Activated T-cell treated with anti-CD3 and anti-CD28 coated beads for 4 hours (primary cell): ENCODE measurements around the gene DGLUCY.
"Not testable (repeated sequence)": the region's sequence is repeated elsewhere in the genome, so short reads cannot be mapped to it uniquely, and the experiment has no call there.

Experiments
- DNase-seq: peaks from one replicate; pipeline ENCODE4 v3.0.0-alpha.2; 2020

The DGLUCY gene

DNA sequence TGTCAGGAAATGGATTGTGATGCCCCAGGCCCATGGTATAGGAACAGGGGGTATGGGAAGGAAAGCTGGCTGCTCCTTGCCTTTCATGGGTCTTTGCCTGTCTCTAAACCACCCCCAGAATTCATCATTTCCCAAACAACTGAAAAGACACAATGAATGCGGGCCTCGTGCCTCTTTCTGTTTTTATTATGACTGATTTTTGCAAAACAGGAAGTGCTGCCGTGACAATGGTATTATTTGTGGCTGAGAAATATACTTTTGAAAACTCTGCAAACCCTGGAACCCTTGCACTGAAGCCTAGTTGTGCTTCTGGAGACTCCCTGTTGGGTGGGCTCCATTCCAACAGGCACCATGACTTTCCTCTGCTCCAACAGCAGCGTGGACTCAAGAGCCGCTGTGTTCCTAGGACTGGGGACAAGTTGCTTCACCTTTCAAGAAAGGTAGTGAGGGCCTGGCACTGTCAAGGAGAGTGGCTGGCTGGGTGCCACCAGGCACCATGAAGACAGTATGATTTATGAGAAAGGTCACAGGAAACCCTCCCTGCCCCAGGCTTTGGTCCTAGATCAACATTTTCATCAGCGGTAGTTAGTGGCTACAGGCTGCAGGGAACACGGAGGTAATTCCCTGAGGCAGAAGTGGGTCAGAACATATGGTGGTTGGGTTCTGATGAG, 4.8 kb upstream of the DGLUCY start:
- DNase-seq = no peak

DNA sequence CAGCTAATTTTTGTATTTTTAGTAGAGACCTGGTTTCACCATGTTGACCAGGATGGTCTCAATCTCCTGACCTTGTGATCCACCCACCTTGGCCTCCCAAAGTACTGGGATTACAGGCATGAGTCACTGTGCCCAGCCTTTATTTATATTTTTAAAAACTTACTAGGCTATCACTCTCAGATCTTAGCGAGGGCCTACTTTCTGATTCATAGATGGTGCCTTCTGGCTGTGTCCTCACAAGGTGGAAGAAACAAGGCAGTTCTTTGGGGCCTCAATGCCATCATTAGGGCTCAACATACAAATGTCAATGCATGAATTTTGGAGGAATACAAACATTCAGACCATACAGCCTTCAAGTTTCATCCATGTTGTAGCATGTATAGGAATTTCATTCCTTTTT, 2.4 kb upstream of the DGLUCY start:
- no peak for DNase-seq

- DNase-seq = no peak
Observed at GRCh38 chr14:91112194-91112593, 1.7 kb upstream of the DGLUCY start.

DNA sequence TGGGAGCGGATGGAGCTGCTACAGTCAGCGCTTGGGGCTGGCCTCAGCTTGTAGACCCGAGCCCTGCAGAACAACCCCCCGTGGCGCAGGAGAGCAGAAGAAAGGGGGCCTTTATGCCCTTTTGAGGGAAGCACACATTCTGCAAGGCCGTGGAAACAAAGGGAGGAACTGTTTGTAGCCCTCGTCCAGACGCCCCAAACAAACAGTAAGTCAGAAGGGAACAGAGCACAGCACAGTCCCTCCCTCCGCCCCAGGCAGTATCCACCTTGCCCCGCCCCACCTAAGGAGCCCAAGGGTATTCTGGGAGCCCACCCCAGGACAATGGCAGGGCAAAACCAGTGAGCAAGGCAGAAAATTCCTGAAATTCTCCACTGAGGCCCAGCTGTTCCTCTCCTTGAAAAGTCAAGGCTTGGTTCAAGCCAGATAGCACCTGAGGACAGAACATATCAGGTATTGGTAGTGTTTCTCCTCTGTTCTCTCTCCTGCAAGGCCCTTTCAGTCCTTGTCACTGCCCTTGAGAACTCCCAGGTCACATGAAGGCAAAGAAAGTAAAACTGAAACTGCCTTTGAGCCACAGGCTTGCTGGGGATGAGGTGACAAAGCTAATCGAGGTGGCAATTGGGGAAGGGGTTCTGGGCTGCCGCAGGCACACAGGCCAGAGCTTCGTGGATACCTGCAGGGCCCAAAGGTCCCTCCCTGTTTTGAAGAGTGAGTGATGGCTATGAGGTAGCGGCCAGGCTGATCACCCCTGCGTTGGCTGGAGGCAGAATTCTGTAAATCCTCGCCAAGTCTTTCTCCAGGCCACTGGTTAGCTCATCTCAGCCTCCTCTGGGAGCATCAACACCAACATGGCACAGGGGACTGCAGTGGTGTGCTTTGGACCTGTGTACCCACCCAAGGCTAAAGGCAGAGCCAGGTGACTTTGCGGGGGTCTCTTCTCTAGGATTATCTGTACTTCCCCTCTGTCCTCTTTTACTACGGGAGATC, 499 bp downstream of the DGLUCY start:
- peak; percentile 48 for DNase-seq

- DNase-seq = no peak
Observed at GRCh38 chr14:91115986-91116770, 2.3 kb downstream of the DGLUCY start.

DNA sequence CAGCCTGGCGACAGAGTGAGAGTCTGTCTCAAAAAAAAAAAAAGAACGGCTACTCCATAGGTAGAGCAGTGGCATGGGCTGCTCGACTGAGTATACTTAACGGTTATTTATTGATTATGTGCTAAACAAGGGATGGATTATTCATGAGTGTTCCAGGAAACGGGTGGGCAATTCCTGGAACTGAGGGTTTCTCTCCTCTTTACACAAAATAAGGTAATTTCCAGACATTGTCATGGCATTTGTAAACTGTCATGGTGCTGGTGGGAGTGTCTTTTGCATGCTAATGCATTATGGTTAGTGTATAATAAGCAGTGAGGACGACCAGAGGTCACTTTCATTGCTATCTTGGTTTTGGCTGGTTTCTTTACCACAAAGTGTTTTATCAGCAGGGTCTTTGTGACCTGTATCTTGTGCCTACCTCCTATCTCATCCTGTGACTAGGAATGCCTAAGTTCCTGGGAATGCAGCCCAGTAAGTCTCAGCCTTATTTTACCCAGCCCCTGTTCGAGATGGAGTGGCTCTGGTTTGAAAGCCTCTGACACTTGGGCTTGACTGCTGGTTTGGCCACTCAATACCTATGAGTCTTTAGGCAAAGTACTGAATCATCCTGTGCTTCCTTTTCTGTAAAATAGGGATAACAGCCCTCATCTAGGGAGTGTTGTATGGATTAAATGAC, 3.2 kb downstream of the DGLUCY start:
- peak; percentile 62 for DNase-seq

DNA sequence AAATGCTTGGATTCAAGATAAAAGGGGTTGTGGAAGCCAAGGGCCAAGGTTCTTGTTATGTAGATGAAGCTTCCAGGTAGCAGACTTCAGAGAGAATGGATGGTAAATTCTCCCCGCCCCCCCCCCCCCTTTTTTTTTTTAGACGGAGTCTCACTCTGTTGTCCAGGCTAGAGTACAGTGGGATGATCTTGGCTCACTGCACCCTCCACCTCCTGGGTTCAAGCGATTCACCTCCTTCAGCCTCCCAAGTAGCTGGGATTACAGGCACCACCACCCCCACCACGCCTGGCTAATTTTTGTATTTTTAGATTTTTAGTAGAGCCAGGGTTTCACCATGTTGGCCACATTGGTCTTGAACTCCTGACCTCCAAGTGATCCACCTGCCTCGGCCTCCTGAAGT, 4.1 kb downstream of the DGLUCY start:
- DNase-seq = no peak

- DNase-seq = no peak
Observed at GRCh38 chr14:91118511-91119068, 4.7 kb downstream of the DGLUCY start.

DNA sequence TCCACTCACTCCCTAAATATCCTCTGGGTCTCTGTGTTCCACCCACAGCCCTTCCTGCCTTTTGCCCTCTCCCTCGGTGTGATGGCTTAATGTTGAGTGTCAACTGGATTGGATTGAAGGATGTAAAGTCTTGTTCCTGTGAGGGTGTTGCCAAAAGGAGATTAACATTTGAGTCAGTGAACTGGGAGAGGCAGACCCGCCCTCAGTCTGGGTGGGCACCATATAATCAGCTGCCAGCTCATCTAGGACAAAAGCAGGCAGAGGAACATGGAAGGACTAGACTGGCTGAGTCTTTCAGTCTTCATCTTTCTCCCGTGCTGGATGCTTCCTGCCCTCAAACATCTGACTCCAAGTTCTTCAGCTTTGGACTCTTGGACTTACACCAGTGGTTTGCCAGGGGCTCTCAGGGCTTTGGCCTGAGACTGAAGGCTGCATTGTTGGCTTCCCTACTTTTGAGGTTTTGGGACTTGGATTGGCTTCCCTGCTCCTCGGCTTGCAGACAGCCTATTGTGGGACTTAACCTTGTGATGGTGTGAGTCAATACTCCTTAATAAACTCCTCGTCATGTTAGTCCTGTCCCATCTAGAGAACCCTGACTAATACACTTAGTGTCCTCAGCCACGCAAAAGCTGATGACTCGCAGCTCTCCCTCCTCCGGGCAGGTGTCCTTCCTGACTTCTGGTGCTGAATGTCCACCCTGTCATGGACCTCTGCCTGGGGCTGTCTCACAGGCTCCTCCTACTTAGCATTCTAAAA, 5.9 kb downstream of the DGLUCY start:
- DNase-seq = no peak

DNA sequence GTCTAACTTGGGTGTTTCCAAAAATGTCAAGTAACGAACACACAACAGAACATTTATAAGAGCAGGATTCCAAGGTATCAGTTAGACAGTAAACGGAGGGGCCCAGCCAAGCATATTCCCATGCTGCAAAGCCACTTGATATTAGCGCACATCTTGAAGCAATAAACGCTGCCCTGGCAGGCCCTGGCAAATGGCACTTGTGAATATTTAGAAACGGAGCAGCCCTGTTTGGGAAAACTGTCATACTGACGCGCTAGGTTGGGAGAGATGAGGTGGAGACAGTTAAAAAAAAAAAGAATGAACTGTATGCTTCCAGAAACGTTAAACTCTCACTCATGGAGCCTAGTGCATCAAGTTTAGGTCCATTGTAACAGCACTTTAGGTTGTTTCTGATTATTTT, 9.3 kb downstream of the DGLUCY start:
- no peak for DNase-seq

- DNase-seq = not testable (repeated sequence)
Observed at GRCh38 chr14:91124406-91125270, 10.8 kb downstream of the DGLUCY start.

GRCh38 chr14:91125271-91125660, 11.4 kb downstream of the DGLUCY start:
- DNase-seq = no peak

- no peak for DNase-seq
Observed at GRCh38 chr14:91125801-91126200, 11.9 kb downstream of the DGLUCY start.

DNA sequence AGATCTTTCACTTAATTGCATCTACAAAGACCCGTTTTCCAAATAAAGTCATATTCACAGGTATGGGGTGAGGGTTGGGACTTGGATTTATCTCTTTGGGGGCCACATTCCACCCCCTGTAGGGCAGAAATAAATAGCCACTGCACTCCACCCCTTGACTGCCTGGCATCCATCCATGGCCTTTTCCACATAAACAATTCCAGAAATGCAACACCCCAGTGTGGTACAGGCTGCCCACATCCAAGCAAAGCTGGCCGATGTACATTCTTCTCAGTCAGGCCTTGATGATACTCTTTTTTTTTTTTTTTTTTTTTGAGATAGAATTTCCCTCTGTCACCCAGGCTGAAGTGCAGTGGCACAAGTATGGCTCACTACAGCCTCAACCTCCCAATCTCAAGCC, 12.9 kb downstream of the DGLUCY start:
- DNase-seq = no peak

DNA sequence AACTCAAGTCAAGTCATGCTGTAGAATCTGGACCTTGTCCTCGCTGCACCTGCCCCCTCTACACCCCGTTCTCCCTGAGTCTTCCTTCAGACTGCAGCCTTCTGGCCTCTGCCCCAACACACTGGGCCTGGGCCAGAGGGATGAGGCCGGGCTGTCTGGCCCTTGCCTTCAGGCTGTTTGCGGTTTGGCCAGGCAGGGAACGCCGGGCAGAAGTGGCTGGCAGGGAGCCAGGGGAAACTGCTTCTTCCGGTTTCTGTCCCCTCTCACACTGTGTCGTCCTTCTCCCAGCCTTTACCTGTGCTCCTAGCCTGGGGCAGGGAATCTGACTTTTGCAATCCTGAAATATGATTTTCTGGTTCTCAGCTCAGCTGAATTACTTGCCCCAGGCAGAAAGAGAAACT, 13.5 kb downstream of the DGLUCY start:
- no peak for DNase-seq

GRCh38 chr14:91127924-91128323, 14.1 kb downstream of the DGLUCY start:
- no peak for DNase-seq

GRCh38 chr14:91128699-91129098, 14.8 kb downstream of the DGLUCY start:
- DNase-seq = no peak

- no peak for DNase-seq
Observed at GRCh38 chr14:91129261-91129660, 15.4 kb downstream of the DGLUCY start.

DNA sequence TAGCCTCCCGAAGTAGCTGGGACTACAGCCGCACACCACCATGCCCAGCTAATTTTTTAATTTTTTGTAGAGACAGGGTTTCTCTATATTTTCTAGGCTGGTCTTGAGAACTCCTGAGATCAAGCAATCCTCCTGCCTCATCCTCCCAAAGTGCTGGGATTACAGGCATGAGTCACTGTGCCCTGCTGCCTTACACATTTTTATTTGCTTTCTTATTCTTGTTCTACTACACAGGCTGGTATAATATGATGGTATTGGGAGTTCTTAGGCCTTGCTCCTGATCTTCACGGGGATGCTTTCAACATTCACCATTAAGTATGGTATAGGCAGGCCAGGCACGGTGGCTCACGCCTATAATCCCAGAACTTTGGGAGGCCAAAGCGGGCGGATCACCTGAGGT, 21.2 kb downstream of the DGLUCY start:
- no peak for DNase-seq

GRCh38 chr14:91138511-91139359, 24.9 kb downstream of the DGLUCY start:
- peak; percentile 29 for DNase-seq
